Activated CD8-positive, alpha-beta T cell treated with anti-CD3 and anti-CD28 coated beads, Interleukin-2, amount 10 ng/mL, durations not matched to agents 7 days and 5 days (primary cell): ENCODE results near the gene HNRNPF. TPM values are rescaled to one million over a fixed set of nuclear protein-coding genes. Genes with fewer than 3 reads are reported as not detected.

Source experiments
- ATAC-seq: fragments of 150-1000 bp; cut with Tn5 transposase; one replicate; pipeline ENCODE4 v1.10.0; 2021; ENCODE audit warnings: moderate library complexity
- CTCF ChIA-PET: fragments of 350-600 bp; sonication (Branson Sonifier 250); formaldehyde crosslinking; loops from one replicate; lab custom pipeline; 2021; ENCODE audit warnings: antibody characterized with exemption; lab: Charles Lee
- POLR2A ChIA-PET: fragments of 350-600 bp; sonication (Branson Sonifier 250); formaldehyde crosslinking; loops from one replicate; lab custom pipeline; 2021; ENCODE audit warnings: antibody characterized with exemption; lab: Charles Lee
- DNase-seq: peaks from one replicate; pipeline ENCODE4 v3.0.0-alpha.2; 2020
- H3K27ac Mint-ChIP-seq: one replicate; pipeline ENCODE4 v1.8.0; 2021; ENCODE audit warnings: mild to moderate bottlenecking, mixed read lengths
- H3K27me3 Mint-ChIP-seq: one replicate; pipeline ENCODE4 v1.8.0; 2021; ENCODE audit warnings: low read depth, mixed read lengths
- H3K36me3 Mint-ChIP-seq: one replicate; pipeline ENCODE4 v1.8.0; 2021; ENCODE audit warnings: low read depth, mixed read lengths
- H3K4me1 Mint-ChIP-seq: one replicate; pipeline ENCODE4 v1.8.0; 2021; ENCODE audit warnings: low read depth, mixed read lengths
- H3K4me3 Mint-ChIP-seq: one replicate; pipeline ENCODE4 v1.8.0; 2021; ENCODE audit warnings: mild to moderate bottlenecking, mixed read lengths
- H3K9me3 Mint-ChIP-seq: one replicate; pipeline ENCODE4 v1.8.0; 2022; ENCODE audit warnings: mixed read lengths; ENCODE audit not compliant: insufficient read depth
- total RNA-seq, 2 experiments: library from RNA; stranded (reverse); gene quantifications; one replicate each; pipeline ENCODE4 v1.2.3, GENCODE V29; 2021

Gene HNRNPF
- total RNA-seq, 2 experiments from 2014 or later = 512 to 515 TPM

DNA sequence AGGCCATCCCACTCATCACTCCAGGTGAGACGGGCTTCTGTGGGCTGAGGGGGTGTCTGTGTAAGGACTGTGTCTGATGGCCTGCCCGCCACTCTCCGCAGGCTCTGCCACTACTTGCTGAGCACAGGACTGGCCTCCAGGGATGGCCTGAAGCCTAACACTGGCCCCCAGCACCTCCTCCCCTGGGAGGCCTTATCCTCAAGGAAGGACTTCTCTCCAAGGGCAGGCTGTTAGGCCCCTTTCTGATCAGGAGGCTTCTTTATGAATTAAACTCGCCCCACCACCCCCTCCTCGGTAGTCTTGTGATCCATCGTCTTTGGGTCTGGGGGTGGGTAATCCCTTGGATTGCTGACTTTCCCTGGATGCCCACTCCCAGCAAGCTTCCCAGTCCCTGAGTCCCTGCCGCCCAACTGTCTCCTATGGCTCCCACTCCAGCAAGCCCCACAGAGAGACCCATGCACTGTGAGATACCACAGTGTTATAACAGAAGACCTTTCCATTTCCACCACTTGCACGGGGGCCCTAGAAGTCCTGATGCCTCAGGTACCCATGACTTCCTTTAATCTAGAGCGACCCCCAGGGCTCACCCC is 32.8 kb downstream of the HNRNPF start:
- ATAC-seq (no peak), DNase-seq (no peak)
- Mint-ChIP-seq H3K4me3 (no peak overlapping the region), H3K27ac (no peak overlapping the region), H3K36me3 (no peaks in the 10 kb centered on the region), H3K4me1 (peaks cover 19% of the 10 kb centered on the region), H3K27me3 (no peaks in the 10 kb centered on the region), H3K9me3 (no peaks in the 10 kb centered on the region)
- ChIA-PET POLR2A (no interaction called here), CTCF (no interaction called here)

GRCh38 chr10:43375401-43376020 is 33.5 kb downstream of the HNRNPF start:
- CTCF ChIA-PET = no interaction called here
- no peak for ATAC-seq
- no peaks in the 10 kb centered on the region for H3K36me3 Mint-ChIP-seq
- no peak overlapping the region for H3K4me3 Mint-ChIP-seq
- no peaks in the 10 kb centered on the region for H3K9me3 Mint-ChIP-seq
- POLR2A ChIA-PET = no interaction called here
- H3K27ac Mint-ChIP-seq = no peak overlapping the region
- H3K4me1 Mint-ChIP-seq = peaks cover 19% of the 10 kb centered on the region
- no peak for DNase-seq
- H3K27me3 Mint-ChIP-seq = no peaks in the 10 kb centered on the region

- Mint-ChIP-seq H3K9me3 (no peaks in the 10 kb centered on the region), H3K27me3 (no peaks in the 10 kb centered on the region), H3K4me3 (no peak overlapping the region), H3K36me3 (no peaks in the 10 kb centered on the region), H3K27ac (no peak overlapping the region), H3K4me1 (peaks cover 19% of the 10 kb centered on the region)
- no peak for DNase-seq
- ChIA-PET POLR2A (no interaction called here), CTCF (no interaction called here)
- no peak for ATAC-seq
Measured at GRCh38 chr10:43374194-43374593, 34.8 kb downstream of the HNRNPF start.

DNA sequence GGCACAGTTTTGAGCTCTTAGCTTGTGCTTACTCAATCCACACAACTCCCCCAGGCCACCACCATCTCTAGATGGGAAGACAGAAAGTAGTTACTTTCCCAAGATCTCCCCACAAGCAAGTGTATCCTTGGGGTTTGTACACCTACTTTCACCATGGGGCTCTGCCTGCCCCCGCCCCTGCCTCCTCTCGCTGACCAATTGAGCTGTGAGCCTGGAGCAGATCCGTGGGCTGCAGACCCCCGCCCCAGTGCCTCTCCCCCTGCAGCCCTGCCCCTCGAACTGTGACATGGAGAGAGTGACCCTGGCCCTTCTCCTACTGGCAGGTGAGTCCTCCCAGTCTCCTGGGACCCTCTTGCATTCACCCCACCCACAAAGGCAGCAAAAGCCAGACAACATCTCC is 35.5 kb downstream of the HNRNPF start:
- DNase-seq = no peak
- ChIA-PET CTCF (interaction anchor here (0.9 kb wide), 1 partner anchor 24 kb away, joined by 3 read pairs; no protein-coding TSS in a partner anchor), POLR2A (interaction anchor here (0.7 kb wide), 2 partner anchors 9 to 13 kb away, joined by 3 read pairs; no protein-coding TSS in a partner anchor)
- H3K36me3 Mint-ChIP-seq = no peaks in the 10 kb centered on the region
- H3K27ac Mint-ChIP-seq = no peak overlapping the region
- H3K9me3 Mint-ChIP-seq = no peaks in the 10 kb centered on the region
- no peak overlapping the region for H3K4me3 Mint-ChIP-seq
- H3K27me3 Mint-ChIP-seq = no peaks in the 10 kb centered on the region
- ATAC-seq = no peak
- peaks cover 19% of the 10 kb centered on the region for H3K4me1 Mint-ChIP-seq

DNA sequence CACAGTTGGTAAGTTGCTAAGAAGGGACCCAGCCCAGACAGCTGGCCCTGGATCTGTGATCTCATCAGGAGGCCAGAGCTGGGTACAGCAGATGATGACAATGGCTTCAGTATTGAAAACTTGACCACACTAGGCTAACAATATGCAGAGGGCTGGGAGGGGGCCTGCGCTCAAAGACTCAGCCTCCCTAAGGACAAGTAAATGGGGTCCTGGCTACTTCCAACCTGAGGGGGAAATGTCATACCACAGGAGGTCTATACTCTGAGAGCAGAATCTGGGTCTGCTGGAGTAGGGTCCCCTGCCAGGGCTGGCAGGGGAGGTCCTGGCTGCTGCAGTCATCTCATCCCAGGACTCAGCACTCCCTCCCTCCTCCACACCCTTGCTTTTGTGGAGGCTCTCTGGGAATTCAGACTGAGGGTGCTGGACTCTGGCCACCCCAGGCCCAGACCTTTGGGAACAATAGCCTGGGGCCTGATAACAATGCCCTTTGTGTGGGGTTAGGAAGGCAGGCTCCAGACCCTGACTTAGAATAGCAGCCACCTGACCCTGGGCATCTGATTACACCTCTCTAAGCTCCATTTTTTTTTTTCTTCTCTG is 36.1 kb downstream of the HNRNPF start:
- no peak for ATAC-seq
- CTCF ChIA-PET = interaction anchor here (0.9 to 1.5 kb wide), 2 partner anchors 23 to 24 kb away, joined by 3 read pairs; no protein-coding TSS in a partner anchor
- Mint-ChIP-seq H3K9me3 (no peaks in the 10 kb centered on the region), H3K4me1 (peaks cover 19% of the 10 kb centered on the region), H3K27ac (no peak overlapping the region), H3K4me3 (no peak overlapping the region), H3K27me3 (no peaks in the 10 kb centered on the region), H3K36me3 (no peaks in the 10 kb centered on the region)
- POLR2A ChIA-PET = interaction anchor here (1.2 kb wide), 1 partner anchor 12 kb away, joined by 3 read pairs; no protein-coding TSS in a partner anchor
- DNase-seq = no peak

- ChIA-PET POLR2A (interaction anchor here (0.6 to 1.2 kb wide), 3 partner anchors 12 to 16 kb away, joined by 3 read pairs; no protein-coding TSS in a partner anchor), CTCF (interaction anchor here (1.3 to 1.5 kb wide), 2 partner anchors 9 to 25 kb away, joined by 3 read pairs; no protein-coding TSS in a partner anchor)
- no peak within 1 kb of the TSS for H3K4me3 Mint-ChIP-seq
- ATAC-seq = no peak
- DNase-seq = no peak
- no peaks in the 10 kb centered on the region for H3K9me3 Mint-ChIP-seq
- H3K4me1 Mint-ChIP-seq = peaks cover 19% of the 10 kb centered on the region
- H3K27ac Mint-ChIP-seq = no peak within 1 kb of the TSS
- H3K36me3 Mint-ChIP-seq = no peaks in the 10 kb centered on the region
- no peaks in the 10 kb centered on the region for H3K27me3 Mint-ChIP-seq
Measured at GRCh38 chr10:43371418-43371817, 37.6 kb downstream of the HNRNPF start, which contains the start of gene FXYD4. Gene FXYD4 (plus strand): TSS chr10:43371636. CDS start chr10:43373747, 2,111 bp downstream.

DNA sequence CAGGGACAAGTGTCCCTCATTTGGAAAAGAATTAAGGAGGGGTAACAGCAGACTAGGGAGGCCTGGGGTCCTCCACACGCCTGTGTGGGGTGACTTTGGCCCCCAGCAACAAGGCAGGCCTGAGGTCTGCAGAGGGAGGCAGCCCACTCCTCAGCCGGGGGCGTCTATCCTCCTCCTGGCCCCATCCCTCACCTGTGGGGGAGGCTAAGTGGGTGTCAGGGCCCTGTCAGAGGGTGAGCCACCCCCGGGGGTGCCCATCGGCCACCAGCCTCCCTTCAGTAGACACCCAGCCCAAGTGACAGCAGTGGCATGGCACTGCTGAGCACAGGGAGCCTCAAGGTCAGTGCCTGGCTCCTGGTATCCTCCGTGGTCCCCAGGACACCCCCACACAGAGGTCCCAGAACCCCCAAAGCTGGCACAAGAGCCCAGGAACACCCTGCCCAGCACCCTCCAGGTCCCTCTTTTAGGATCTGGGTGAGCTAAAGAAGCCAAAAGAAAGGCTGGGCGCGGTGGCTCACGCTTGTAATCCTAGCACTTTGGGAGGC is 38.2 kb downstream of the HNRNPF start:
- Mint-ChIP-seq H3K27ac (no peak overlapping the region), H3K4me3 (no peak overlapping the region), H3K9me3 (no peaks in the 10 kb centered on the region), H3K27me3 (no peaks in the 10 kb centered on the region), H3K4me1 (peaks cover 19% of the 10 kb centered on the region), H3K36me3 (no peaks in the 10 kb centered on the region)
- ChIA-PET POLR2A (interaction anchor here (0.6 to 1.2 kb wide), 2 partner anchors 12 to 17 kb away, joined by 3 read pairs; no protein-coding TSS in a partner anchor), CTCF (interaction anchor here (1.3 kb wide), 1 partner anchor 10 kb away, joined by 3 read pairs; no protein-coding TSS in a partner anchor)
- DNase-seq (no peak), ATAC-seq (no peak)

- Mint-ChIP-seq H3K27me3 (no peaks in the 10 kb centered on the region), H3K36me3 (no peaks in the 10 kb centered on the region), H3K4me3 (no peak overlapping the region), H3K4me1 (peaks cover 21% of the 10 kb centered on the region), H3K9me3 (no peaks in the 10 kb centered on the region), H3K27ac (no peak overlapping the region)
- no peak for ATAC-seq
- no peak for DNase-seq
- ChIA-PET POLR2A (interaction anchor here (1.2 kb wide), 1 partner anchor 13 kb away, joined by 3 read pairs; no protein-coding TSS in a partner anchor), CTCF (interaction anchor here (1.2 kb wide), 1 partner anchor 21 kb away, joined by 3 read pairs; no protein-coding TSS in a partner anchor)
Measured at GRCh38 chr10:43369921-43370320, 39.1 kb downstream of the HNRNPF start.

DNA sequence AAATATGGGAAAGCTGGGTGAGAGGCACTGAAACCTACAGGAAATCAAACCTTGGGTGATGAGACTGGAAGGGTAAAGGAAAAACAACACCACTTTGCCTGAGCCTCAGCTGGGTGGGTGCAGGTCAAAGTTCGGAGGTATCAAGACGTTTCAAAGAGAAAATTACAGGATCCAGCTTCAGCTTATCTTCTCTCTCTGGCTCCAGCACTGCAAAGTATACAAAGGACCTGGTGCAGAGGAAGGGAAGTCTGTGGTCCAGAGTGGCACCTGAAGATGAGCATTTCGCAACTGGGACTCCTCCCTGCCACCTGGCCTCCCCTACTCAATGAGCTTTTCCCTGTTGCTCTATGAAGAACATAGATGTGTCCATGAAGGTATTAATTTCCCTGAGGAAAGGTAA is 44.0 kb downstream of the HNRNPF start:
- ChIA-PET POLR2A (no interaction called here), CTCF (interaction anchor here (0.7 to 0.8 kb wide), 2 partner anchors 9 to 16 kb away, joined by 3 read pairs; no protein-coding TSS in a partner anchor)
- Mint-ChIP-seq H3K27me3 (no peaks in the 10 kb centered on the region), H3K9me3 (no peaks in the 10 kb centered on the region), H3K4me1 (peaks cover 33% of the 10 kb centered on the region), H3K4me3 (no peak overlapping the region), H3K27ac (no peak overlapping the region), H3K36me3 (peaks cover 9% of the 10 kb centered on the region)
- ATAC-seq (no peak), DNase-seq (no peak)

- POLR2A ChIA-PET = interaction anchor here (0.6 to 1.5 kb wide), 8 partner anchors 24 to 223 kb away, joined by 3 to 5 read pairs (median 3); partner anchors contain the start of gene HNRNPF
- ATAC-seq (peak; percentile 99), DNase-seq (peak; percentile 99)
- no peaks in the 10 kb centered on the region for H3K9me3 Mint-ChIP-seq
- peaks cover 38% of the 10 kb centered on the region for H3K4me1 Mint-ChIP-seq
- CTCF ChIA-PET = interaction anchor here (0.7 to 1.6 kb wide), 8 partner anchors 13 to 93 kb away, joined by 3 to 6 read pairs (median 3); no protein-coding TSS in a partner anchor
- peak overlapping the region; percentile 96 for H3K4me3 Mint-ChIP-seq
- H3K27me3 Mint-ChIP-seq = no peaks in the 10 kb centered on the region
- peaks cover 9% of the 10 kb centered on the region for H3K36me3 Mint-ChIP-seq
- H3K27ac Mint-ChIP-seq = peak overlapping the region; percentile 96
Measured at GRCh38 chr10:43362191-43362839, 46.7 kb downstream of the HNRNPF start.
